ENCODE data around the gene ATP7B.

ATP7B gene

DNA sequence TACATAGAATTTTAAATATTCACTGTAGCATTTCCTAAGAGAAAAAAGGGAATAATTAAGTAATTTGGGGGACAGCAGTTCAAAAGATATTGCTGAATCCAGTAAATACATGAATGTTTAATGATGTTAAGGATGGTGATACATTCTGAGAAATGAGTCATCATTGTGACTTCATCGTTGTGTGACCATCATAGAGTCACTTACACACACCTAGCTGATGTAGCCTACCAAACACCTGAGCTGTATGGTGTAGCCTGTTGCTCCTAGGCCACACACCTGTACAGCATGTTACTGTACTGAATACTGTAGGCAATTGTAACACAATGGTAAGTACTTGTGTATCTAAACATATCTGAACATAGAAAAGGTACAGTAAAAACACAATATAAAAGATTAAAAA is 34.8 kb downstream of the ATP7B start:
- DNase-seq = no peak

DNA sequence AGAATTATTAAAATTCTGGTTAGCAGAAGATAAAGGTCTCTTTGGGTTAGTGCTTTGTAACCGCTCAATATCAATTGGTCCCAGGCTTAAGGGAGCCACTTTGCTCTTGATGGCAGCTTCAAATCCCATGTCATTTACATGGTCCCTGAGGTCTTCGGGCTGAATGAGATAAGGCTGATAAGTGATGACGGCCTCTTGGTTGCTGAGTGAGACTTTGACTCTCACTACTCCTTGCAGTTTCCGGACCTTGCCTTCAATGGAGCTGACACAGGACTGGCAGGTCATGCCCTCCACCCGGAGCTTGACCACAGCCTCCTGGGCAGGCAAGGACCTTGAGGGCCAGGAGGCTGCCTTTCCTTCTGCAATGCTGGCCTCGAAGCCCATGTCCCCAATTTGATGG is 36.8 kb downstream of the ATP7B start:
- DNase-seq = no peak

DNA sequence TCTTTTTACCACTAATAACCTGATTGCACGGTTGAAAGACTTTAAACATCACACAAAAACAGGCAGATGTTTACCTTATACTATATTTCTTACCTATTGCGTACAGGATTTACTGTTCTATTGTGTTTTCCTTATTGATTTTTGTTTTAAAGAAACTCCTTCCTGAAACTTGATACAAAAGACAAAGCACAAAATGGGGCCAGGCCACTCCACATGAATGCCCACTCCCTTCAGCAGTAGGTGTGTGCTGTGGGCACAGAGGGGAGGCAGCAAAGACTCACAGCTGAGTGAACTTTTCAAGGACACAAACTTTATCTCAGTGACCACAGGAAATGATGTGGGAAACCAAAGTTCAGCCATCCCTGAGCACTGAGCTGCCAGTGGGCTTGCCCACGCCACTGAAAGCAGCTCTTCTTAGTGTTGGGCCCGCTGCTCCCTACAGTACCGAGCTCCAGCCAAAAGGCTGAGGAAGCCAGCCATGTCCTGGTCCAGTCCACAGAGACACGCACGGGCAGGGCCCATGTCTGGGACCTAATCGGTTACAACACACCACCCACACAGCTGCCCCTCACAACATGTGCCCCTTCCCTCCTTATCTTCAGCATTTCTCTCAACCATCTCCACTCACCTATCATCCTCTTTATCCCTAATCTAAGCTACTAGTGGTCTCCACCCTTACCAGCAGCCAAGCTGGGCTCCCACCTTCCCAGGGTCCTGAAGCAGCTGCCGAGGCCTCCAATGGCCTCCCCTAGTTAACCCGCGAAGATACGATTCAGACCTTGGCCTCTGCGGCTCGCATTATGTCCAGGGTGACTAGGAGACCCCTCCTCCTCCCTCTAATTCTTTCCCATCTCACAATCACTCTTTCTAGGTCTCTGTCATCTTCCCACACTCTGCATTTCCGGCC is 39.5 kb downstream of the ATP7B start:
- peak; percentile 19 for DNase-seq

DNA sequence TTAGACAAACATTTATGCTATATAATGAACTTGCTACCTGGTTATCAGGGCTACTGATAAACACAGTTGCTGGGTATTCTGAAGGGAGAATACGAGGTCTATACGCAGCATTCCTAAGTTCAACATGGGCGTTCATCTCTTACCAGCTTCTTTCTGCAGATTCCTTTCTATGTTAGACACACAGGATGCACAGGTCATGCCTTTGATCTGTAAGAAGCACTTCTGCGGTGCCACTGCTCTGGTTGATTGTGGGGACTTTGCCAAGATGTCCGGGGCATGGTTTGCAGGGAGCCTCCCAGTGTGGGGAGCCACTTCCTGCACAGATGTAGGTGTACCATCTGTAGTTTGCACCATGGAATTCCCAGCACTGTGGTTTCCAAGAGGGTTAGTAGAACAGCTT is 40.9 kb downstream of the ATP7B start:
- no peak for DNase-seq

DNA sequence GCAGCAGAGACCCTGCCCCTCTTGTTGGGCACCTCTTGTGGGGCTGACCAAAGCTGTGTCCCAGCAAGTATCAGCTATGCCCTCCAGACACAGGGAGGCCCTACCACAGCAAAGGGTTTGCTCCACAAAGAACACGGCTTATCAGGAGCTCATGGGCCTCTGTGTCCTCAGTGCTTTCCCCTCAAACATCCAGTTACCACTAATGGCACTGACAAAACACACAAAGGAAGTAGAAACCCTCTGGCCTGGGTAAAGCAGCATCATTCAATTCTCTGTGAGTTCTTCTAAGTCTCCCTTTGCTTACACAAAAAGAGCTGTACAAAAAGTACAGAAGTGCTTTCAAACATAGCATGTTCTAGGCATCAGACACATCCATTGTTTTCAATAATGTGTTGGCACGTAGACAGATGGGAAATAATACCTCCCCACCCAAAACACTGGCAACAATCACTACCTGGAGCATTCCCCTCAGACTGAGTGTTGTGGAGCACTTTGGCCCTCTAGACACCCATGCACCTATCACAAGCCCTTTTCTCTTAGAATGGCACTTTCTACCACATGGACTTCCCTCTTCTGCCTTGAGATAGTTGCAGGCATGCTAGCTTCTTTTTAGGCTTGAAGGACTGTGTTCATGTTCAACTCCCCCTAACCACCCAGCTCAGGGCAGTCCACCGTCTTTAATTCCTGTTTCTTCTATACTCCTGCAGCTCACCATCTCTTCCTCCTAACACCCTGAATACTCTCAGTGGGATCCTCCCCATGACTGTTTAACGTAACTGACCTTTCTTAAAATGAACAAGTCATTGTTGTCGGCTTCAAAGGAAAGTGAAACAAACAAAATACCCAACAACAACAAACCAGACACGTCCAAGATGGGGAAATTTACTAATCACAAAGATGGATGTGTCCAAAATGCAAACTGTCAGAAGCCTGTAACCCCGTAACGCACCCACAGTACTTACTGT is 43.5 kb downstream of the ATP7B start:
- DNase-seq = no peak

DNA sequence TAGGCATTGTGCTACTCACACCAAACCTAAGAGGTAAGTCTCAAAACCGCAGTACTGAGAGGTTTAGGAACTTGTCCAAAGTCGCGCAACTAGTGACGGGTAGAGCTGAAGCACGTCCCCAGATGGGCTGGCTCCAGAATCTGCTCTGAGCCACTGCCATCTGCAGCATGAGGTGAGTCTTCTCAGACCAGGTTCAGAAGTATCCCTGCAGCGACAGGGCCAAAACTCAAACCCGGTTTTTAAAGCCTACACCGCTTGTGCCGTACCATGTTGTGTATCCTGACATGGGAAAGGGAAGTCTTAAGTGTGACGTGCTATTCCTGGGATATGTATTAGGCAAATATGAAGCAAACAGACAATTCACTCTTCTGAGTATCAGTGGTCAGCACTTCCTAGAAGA is 45.1 kb downstream of the ATP7B start:
- DNase-seq = no peak

DNA sequence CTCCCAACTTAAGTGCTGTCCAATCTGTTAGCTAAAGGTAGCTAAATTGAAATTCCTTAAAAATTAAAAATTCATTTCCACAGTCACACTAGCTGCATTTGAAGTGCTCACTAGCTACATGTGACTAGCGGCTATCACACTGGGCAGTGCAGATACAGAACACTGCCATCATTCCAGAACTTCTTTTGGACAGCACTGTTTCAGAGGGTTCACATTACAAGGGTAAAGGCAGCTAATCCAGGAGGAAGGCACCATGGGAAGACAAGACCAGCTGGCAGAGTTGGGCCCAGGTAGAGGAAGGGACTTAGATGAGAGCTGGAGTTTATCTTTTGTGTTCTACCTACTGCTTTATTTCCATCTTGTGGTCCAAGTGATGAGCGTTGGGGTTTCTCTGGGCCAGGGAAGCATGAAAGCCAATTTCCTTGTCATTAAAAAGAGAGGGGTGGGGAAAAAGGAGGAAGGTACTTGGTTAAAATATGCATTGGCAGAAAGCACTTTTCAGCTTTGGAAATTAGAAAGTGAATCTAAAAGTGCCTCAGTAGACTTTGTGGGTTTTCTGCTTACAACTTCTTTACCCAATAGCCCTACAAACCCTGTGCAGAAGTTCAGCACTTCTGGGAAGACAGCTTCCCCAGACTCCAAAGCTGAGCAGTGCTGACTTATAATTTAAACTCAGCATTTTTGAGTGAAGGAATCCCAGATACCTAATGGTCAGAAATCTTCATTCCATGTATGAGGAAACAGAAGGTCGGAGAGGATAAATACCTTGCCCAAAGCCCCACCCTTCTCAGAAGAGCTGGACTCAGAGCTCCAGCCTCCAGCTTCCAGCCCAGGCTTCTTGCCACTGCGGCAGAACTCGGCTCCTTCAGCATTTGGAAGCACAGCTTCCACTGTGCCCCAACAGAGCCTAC is 49.5 kb downstream of the ATP7B start:
- no peak for DNase-seq

DNA sequence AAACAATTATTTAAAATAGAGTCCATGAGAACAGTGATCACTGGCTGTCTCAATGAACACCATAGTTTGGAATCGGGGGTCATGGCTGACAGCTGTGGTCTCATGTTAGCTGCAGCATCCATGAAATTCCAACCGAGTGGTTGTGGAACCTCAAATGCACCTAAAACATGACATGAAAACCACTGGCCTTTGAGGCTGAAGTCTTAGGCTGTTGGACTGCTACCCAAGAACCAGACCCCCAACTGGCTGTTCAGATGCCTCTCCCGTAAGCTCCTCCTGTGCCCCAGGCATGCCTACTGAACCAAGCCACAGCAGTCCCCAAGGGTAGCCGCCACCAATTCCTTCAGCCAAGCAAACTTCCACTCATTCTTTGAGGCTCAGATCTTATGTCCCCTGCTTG is 50.5 kb downstream of the ATP7B start:
- no peak for DNase-seq

DNA sequence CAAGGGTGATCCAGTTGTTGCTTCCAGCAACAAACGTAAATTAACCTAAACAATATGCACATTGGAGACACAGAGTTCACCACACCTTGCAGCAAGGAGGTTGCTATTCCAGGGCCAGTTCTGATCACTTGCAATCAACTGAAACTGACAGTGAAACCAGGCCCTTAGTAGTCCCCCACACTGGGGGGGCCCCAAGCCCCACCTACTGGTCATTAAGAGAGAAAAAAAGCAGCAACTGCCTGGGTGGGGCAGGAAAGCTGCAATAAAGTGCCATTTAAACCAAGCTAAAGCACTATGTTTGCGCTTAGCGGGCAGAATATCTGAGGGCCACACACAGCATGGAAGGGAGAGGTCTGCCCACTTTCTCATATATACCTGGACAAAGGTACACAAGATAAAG is 51.5 kb downstream of the ATP7B start:
- peak; percentile 3 for DNase-seq

DNA sequence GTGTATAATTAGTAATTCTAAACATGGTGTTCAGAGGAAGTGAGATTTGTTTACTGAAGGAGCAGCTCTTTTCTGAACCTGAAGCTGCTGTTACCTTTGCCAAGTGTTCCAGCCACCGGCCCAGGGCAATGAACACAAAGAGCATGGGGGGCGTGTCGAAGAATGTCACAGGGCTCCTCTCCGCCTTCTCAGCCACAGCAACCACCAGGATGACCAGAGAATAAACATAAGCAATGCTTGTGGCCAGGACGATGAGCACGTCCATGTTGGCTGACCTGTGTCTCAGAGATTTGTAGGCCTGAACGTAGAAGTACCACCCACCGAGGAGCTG is 53.1 kb downstream of the ATP7B start:
- peak; percentile 84 for DNase-seq

DNA sequence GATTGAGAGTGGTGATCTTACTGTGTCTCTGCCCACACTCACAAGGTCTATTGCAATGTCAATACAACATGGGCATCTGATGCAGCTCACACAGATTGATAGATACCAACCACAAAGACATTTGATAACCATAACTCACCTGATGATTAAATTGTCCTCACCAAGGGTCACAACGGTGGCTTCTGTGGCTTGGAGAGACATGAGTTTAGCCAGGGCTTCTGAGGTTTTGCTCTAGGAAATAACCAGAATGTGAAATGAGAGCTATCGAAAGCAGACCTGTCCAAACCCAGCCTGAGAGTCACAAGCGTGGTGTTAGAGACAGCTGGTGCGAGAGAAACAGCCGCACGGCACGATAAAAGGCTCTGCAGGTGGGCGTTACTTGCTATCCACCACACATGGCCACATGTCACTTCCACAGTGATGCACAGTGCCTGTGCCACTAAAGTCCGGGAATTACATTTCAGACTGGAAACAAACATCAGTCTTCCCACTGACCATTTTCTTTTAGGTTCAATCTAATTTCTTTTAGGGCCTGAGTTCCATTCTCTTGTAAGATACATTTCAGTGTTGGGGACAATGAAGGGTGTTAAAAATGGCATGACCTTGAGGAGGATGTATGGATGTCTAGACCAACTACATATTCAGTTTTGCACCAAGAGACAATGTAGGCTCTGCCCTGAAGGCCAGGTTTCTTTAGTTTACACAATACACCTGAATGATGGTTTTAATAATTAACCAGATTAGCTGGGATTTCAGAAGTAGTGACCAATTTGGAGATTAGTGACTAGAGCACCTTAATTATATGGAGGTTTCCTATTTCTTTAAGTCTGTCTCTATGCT is 53.7 kb downstream of the ATP7B start:
- DNase-seq = peak; percentile 83

DNA sequence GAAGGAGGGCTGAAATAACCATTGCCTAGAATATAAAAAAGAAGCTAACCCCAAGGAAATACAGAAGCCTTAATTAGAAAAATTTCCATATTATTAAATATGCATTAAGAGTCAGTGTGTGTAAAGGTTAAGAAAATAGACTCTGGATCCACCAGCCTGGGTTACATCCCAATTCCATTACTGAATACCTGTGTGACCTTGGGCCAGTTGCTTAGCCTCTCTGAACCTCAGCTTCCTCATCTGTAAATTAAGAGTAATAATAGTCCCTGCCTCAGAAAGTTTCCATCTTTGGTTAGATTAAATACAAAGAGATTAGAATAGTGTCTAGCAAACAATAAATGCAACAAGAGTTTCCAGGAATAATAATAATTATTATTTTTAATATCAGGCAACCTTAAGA is 54.5 kb downstream of the ATP7B start:
- DNase-seq = no peak

DNA sequence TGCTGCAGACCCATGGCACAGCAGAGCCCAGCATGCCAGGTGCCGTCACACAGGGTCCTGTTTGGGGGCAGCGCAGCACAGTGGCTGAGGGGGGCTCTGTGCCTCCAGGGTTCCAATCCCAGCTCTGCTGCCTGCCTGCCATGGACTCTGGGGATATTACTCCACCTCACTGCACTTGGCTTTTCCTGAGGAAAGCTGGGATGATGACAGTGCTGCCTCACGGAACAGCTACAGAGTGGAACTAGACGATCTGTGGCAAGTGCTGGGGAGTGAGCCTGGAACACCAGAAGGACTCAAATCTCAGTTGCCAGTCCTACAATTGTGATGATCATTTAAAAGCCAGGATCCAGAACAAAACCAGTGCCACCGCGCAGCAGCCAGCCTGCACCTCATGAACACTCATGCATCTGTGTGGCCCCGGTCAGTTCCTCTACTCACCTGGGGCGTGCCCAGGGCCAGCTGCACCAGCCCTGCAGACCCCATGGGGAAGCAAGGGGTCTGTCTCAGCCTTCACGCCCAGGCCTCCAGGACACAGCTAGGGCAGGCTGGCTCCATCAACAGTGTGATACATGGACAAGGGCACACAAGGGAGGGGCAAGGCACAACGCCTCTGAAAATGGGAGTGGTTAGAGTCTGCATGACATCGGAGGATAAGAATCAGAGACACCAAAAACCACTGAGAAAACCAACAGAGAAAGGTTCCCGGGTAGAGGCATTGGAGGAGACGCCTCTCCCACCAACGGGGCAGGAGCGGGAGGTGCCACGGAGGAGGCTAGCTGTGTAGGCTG is 55.2 kb downstream of the ATP7B start:
- peak; percentile 35 for DNase-seq

DNA sequence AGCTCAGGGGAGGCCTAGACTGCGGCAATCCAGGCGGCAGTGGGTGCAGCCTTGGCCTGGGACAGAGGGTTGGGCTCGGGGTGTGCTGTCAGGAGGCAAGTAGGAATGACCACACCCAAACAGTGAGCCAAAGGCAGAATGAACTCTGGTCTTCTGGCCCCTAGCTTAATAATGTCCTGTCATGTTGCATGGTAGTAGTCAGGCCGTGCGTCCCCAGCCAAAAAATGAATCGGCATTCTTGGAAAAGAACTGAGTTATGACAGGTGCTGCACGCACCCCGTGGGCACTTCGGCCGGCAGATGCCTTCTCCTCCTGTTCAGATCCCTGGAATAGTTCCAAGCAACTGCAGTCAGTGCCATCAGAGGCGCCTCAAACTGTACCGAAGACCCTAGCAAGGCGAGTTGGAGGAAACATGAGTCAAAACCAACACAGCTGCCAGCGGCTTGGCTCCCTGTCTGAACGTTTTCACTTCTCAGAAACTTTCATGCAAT is 55.9 kb downstream of the ATP7B start:
- peak; percentile 75 for DNase-seq

DNA sequence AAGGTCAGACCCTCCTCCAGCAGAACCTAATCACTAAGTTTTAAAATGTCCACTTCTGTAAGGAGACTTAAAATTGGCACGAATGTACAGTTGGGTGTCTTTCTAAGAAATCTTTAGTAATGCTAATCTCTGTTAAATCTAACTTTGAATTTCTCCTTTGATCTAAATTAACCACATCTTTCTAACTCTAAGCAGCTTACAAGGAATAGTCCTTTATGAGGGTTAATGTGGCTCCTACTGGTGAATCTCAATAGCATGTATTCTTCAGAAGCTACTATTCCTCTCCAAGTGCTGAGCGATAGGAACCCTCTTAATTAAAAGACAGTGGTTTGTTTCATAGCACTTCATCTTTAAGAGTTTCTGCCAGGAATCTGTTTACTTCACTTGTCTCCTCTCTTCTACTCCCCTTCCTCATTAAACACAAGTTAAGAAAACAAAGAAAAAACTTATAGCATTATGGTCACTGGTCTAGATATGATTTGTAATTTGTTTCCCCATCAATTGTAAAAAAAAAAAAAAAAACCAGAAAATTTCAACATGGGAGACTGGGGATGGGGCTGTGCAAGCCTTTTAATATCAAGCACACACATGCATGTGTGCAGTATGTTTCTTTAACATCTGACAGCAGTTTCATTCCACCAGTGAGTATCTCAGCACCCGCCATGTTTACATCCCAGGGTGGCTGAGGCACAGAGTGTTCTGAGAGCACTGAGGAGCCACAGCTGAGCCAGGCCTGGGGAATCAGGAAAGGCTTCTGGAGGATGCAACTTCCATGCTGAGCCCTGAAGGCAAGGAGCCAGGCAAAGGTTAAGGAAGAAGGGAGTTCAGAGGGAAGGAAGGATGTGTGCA is 57.7 kb downstream of the ATP7B start:
- no peak for DNase-seq

DNA sequence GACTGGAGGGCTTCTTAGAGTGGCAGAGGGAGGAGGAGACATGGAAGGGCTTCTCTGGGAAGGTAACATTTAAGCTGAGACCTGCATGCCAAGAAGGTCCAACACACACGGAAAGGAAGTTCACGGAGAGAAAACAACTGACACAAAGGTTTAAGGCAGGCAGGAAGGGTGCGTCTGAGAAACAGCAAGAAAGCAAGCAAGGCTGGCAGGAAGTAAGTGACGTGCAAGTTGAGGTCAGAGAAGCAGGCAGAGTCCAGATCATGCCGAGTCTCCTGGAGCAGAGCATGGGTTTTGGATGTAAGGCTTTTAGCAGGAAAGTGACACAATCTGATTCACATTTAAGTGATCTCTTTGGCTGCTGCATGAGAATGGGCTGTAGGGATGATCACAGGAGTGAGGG is 60.5 kb downstream of the ATP7B start:
- DNase-seq = no peak

DNA sequence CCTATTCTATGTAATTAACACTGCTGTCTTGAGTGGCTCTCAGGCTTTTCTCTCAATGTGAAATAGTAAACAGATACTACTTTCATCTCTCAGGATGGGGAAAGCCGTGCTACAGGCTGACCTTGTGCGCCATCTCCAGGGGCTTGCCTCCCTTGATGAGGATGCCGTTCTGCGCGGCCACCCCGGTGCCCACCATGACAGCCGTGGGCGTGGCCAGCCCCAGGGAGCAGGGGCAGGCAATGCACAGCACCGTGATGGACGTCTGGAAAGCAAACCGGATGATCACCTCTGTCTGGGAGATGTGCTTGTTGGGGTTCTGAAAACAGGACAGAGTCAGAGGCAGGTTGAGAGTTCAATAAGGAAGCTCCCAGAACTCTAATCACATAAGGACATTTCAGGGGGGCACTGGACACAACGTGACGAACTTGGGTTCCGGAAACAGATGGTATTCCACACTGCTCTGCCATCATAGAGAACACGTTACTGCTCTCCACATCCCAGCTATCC is 65.0 kb downstream of the ATP7B start:
- no peak for DNase-seq

DNA sequence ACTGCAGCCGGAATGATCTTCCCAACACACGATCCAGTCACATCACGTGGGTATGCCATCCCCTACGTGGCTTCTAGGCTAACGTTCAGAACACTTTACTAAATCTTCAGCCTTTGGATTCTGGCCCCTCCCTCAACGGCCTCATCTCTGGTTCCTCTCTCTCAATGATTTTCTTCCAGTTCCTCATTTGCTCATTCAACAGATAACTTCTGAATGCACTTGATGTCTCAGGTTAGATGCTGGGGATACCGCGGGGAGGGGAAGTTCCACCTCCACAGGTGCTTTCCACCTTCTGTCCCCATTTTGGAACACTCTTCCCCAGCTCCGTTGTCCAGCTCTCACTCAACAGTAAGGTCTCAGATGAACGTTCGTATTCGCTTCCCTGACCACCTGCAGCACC is 66.1 kb downstream of the ATP7B start:
- no peak for DNase-seq

DNA sequence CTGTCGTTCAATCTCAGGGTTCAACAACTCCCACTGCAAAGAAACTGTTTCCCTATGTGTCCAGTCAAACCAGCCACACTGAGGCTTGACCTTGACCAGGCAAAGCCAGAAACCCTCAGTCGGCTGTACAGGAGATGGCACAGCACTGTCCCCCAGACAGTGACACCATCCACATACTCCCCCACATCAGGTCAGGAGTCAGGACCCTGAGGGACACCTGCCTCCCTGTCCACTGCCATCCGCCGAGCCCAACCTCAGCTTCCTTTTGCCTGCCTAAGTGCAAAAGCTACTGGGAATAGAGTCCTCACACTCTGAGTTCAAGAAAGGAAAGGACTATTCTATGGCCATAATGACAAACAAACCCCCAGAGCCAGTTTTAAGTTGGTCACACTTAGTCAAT is 66.8 kb downstream of the ATP7B start:
- DNase-seq = no peak

DNA sequence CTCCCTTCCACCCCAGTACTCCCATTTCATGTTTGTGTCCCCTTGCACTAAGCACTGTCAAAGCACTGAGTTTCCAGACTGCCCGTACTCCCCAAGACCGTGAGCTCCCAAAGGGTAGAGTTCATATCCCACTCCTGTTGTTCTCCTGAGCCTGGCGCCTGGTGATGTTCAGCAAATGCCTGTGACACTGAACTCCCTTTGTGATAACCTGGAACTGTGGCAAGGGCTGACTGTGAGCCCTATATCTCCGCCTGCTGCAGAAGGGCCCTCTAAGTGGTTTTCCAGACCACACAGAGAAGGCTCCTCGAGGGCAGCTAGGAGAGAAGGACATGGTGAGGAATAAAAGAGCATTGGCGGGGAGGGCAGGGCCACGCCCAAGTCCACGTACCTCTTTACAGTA is 67.5 kb downstream of the ATP7B start:
- no peak for DNase-seq
